ENCODE data around the gene B3GNT8.

GRCh38 chr19:41442473-41443355 is 15.5 kb upstream of the B3GNT8 start, which contains the start of gene ERICH4:
- no peak for TF ChIP-seq ATF2 (IDR thresholded peaks at IDR 0.05; ENCODE audit: low read length)
- no peak for TF ChIP-seq CTCF (IDR thresholded peaks at IDR 0.05; ENCODE audit: control extremely low read depth in 1 of 3, insufficient read depth in 1 of 3, low read depth in 1 of 3, low read length in 3 of 3)
- no peak for TF ChIP-seq SP2 (IDR thresholded peaks at IDR 0.05; ENCODE audit: low read length)
- no peak for TF ChIP-seq RAD21 (IDR thresholded peaks at IDR 0.05 in 1 of 2, conservative IDR thresholded peaks at IDR 0.05 in 1 of 2; ENCODE audit: low read depth in 2 of 2, low read length in 2 of 2)
- TF ChIP-seq EGR1 (IDR thresholded peaks at IDR 0.05; ENCODE audit: borderline replicate concordance, low read depth, low read length) = no peak
- TF ChIP-seq POLR2AphosphoS5 (IDR thresholded peaks at IDR 0.05; ENCODE audit: low read depth, low read length) = no peak
- no peak for TF ChIP-seq KDM5A (IDR thresholded peaks at IDR 0.05; ENCODE audit: low read length)
- TF ChIP-seq HDAC2 (IDR thresholded peaks at IDR 0.05; ENCODE audit: borderline replicate concordance in 1 of 2, low read depth in 2 of 2, low read length in 2 of 2) = no peak
- TF ChIP-seq TAF1 (IDR thresholded peaks at IDR 0.05; ENCODE audit: low read depth, low read length) = no peak
- no peak for TF ChIP-seq RBBP5 (IDR thresholded peaks at IDR 0.05; ENCODE audit: borderline replicate concordance, low read depth, low read length)

Measured in H1 (cell line).